Measurements from ENCODE around the gene CACFD1. TPM values are rescaled to one million over a fixed set of nuclear protein-coding genes. Genes with fewer than 3 reads are reported as not detected.

CACFD1 gene
- total RNA-seq, 1 donor from 2014 or later = 9.1 TPM

- no peaks in the 10 kb centered on the region for H3K36me3 ChIP-seq
- H3K4me3 ChIP-seq = no peak overlapping the region
- no peak for DNase-seq (ENCODE audit: extremely low spot score in 2 of 2)
- H3K9me3 ChIP-seq = no peaks in the 10 kb centered on the region
- H3K27me3 ChIP-seq = no peaks in the 10 kb centered on the region
- no peak overlapping the region for H3K27ac ChIP-seq
- TF ChIP-seq POLR2AphosphoS5 (IDR thresholded peaks at IDR 0.05; ENCODE audit: insufficient read depth in 1 of 2, low read depth in 1 of 2) (no peak), POLR2A (IDR thresholded peaks at IDR 0.05) (no peak), CTCF (IDR thresholded peaks at IDR 0.05) (no peak)
- intact Hi-C loops (cut with DNase I) = no loop called here
- peaks cover 11% of the 10 kb centered on the region for H3K4me1 ChIP-seq
Measured at GRCh38 chr9:133495327-133496293, 35.8 kb downstream of the CACFD1 start.

- TF ChIP-seq CTCF (IDR thresholded peaks at IDR 0.05) = no peak
- TF ChIP-seq POLR2A (IDR thresholded peaks at IDR 0.05) = no peak
- TF ChIP-seq POLR2AphosphoS5 (IDR thresholded peaks at IDR 0.05; ENCODE audit: insufficient read depth in 1 of 2, low read depth in 1 of 2) = no peak
- intact Hi-C loops (cut with DNase I) = no loop called here
- peaks cover 9% of the 10 kb centered on the region for H3K9me3 ChIP-seq
- H3K36me3 ChIP-seq = no peaks in the 10 kb centered on the region
- peaks cover 4% of the 10 kb centered on the region for H3K4me1 ChIP-seq
- H3K4me3 ChIP-seq = no peak overlapping the region
- no peak for DNase-seq (ENCODE audit: extremely low spot score in 2 of 2)
- no peaks in the 10 kb centered on the region for H3K27me3 ChIP-seq
- no peak overlapping the region for H3K27ac ChIP-seq
Measured at GRCh38 chr9:133496861-133497842, 37.4 kb downstream of the CACFD1 start.

GRCh38 chr9:133499132-133499891 is 39.5 kb downstream of the CACFD1 start:
- no peaks in the 10 kb centered on the region for H3K27me3 ChIP-seq
- no peaks in the 10 kb centered on the region for H3K36me3 ChIP-seq
- H3K9me3 ChIP-seq = peaks cover 10% of the 10 kb centered on the region
- intact Hi-C loops (cut with DNase I) = no loop called here
- DNase-seq (ENCODE audit: extremely low spot score in 2 of 2) = no peak
- no peaks in the 10 kb centered on the region for H3K4me1 ChIP-seq
- H3K27ac ChIP-seq = no peak overlapping the region
- no peak for TF ChIP-seq POLR2A (IDR thresholded peaks at IDR 0.05)
- peak in 1 of 2 donors; percentile 36 for TF ChIP-seq POLR2AphosphoS5 (IDR thresholded peaks at IDR 0.05; ENCODE audit: insufficient read depth in 1 of 2, low read depth in 1 of 2)
- TF ChIP-seq CTCF (IDR thresholded peaks at IDR 0.05) = no peak
- H3K4me3 ChIP-seq = no peak overlapping the region

GRCh38 chr9:133499892-133500270 is 40.1 kb downstream of the CACFD1 start:
- intact Hi-C loops (cut with DNase I) = no loop called here
- H3K4me1 ChIP-seq = no peaks in the 10 kb centered on the region
- H3K27ac ChIP-seq = no peak overlapping the region
- no peaks in the 10 kb centered on the region for H3K36me3 ChIP-seq
- no peaks in the 10 kb centered on the region for H3K27me3 ChIP-seq
- DNase-seq (ENCODE audit: extremely low spot score in 2 of 2) = no peak
- H3K9me3 ChIP-seq = peaks cover 10% of the 10 kb centered on the region
- no peak for TF ChIP-seq CTCF (IDR thresholded peaks at IDR 0.05)
- no peak for TF ChIP-seq POLR2AphosphoS5 (IDR thresholded peaks at IDR 0.05; ENCODE audit: insufficient read depth in 1 of 2, low read depth in 1 of 2)
- no peak for TF ChIP-seq POLR2A (IDR thresholded peaks at IDR 0.05)
- no peak overlapping the region for H3K4me3 ChIP-seq

Data from vagina (tissue), 2 donors.